NCI-H1105 treated with DMSO at 0.1 percent for 48 hours (cell line): ENCODE data around the gene ICAM5.
"Not testable (repeated sequence)": the region's sequence is repeated elsewhere in the genome, so short reads cannot be mapped to it uniquely, and the experiment has no call there.

Experiments used
- DNase-seq: peaks from one replicate; lab custom pipeline; 2025; lab: John Stamatoyannopoulos, UW

The ICAM5 gene

GRCh38 chr19:10270616-10271394 lies 18.9 kb upstream of the ICAM5 start, which contains the start of gene ICAM1:
ICAM1 (plus strand) TSS chr19:10271120; CDS start chr19:10271160, 40 bp downstream.
- DNase-seq = peak; percentile 4

DNA sequence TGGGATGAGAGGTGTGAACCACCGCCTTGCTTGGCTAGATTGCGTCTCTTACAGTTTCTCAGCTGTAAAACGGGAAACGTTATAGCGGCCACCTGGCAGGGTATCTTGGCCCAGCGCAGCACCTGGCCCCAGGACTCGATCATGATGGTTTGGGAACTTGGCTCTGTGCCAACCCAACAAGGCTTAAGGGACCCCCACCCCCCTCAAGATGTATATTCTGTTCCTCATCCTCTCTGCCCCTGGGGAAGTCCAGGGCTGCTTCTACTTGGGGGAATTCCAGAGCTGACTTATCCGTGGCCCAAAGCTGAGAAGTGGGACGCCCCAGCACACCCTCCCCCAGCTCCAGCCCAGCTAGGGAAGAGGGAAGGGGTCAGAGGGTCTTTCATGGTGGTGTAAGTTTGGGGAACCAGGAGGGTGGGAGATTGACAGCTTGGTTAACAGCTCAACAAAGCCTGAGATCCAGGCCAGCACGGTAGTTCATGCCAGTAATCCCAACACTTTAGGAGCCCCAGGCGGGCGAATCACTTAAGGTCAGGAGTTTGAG lies 18.1 kb upstream of the ICAM5 start:
- no peak for DNase-seq

DNA sequence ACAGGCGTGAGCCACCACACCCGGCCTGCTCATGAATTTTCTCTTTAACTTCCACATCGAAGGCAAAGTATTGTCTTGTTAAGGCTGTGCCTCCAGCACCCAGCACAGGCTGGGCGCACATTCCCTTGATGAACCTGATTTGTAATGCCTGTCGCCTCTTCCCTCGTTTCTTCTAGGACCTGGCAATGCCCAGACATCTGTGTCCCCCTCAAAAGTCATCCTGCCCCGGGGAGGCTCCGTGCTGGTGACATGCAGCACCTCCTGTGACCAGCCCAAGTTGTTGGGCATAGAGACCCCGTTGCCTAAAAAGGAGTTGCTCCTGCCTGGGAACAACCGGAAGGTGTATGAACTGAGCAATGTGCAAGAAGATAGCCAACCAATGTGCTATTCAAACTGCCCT lies 15.2 kb upstream of the ICAM5 start:
- no peak for DNase-seq

GRCh38 chr19:10277795-10278589 lies 11.8 kb upstream of the ICAM5 start:
- DNase-seq = no peak

DNA sequence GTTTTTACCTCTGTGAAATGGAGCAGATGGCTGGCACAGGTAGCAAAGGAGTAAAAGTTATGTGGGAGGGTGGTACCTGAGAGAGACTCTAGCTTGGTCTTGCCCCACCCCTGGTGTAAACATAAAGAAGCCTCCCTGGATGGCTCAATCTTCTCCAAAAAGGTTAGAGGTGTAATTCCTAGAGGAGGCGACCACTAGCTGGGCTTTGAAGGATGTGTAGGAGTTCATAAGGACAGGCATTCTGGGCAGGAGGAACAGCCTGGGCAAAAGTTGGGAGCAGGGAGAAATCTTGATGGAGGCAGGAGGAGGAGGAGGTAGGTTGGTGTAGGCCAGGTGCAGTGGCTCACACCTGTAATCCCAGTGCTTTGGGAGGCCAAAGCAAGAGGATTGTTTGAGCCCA lies 10.8 kb upstream of the ICAM5 start:
- no peak for DNase-seq

GRCh38 chr19:10279737-10280442 lies 9.9 kb upstream of the ICAM5 start:
- no peak for DNase-seq

DNA sequence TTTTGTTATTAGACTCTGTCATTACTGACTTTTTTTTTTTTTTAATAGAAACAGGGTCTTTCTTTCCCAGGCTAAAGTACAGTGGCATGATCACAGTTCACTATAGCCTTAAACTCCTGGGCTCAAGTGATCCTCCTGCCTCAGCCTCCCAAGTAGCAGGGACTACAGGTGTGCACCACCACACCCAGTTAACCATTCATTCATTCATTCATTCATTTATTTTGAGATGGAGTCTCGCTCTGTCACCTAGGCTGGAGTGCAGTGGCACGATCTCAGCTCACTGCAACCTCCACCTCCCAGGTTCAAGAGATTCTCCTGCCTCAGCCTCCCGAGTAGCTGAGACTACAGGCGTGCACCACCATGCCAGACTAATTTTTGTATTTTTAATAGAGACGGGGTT lies 7.7 kb upstream of the ICAM5 start:
- DNase-seq = not testable (repeated sequence)

DNA sequence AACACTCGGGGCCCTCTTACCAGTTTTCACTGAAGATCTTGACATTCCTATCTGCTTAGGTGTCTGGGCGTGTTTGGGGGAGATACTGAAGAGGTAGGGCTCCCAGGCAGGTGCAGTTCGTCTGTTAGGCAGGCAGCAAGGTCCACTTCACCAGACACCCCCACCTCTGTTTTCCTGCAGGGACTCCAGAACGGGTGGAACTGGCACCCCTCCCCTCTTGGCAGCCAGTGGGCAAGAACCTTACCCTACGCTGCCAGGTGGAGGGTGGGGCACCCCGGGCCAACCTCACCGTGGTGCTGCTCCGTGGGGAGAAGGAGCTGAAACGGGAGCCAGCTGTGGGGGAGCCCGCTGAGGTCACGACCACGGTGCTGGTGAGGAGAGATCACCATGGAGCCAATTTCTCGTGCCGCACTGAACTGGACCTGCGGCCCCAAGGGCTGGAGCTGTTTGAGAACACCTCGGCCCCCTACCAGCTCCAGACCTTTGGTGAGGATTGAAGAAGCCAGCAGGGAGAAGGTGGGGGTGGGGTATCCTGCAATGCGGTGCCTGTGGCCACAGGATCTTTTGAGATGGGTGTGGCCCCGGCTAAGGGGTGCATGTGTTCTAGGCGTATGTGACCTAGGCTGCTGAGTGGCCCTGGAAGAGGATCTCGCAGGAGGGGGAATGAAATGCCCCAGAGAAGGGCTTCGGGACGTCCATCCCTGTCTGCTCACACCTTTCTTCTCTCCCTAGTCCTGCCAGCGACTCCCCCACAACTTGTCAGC lies 6.3 kb upstream of the ICAM5 start:
- DNase-seq = no peak

DNA sequence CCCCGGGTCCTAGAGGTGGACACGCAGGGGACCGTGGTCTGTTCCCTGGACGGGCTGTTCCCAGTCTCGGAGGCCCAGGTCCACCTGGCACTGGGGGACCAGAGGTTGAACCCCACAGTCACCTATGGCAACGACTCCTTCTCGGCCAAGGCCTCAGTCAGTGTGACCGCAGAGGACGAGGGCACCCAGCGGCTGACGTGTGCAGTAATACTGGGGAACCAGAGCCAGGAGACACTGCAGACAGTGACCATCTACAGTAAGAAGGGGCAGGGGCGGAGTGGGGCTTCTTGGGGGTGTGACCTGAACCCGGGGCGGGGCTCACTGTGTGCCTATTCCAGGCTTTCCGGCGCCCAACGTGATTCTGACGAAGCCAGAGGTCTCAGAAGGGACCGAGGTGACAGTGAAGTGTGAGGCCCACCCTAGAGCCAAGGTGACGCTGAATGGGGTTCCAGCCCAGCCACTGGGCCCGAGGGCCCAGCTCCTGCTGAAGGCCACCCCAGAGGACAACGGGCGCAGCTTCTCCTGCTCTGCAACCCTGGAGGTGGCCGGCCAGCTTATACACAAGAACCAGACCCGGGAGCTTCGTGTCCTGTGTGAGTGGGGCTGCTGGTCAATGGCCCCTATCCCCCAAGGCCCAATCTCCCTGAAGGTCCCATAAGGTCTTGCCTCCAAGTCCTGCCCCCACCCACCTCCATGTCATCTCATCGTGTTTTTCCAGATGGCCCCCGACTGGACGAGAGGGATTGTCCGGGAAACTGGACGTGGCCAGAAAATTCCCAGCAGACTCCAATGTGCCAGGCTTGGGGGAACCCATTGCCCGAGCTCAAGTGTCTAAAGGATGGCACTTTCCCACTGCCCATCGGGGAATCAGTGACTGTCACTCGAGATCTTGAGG lies 5.4 kb upstream of the ICAM5 start:
- DNase-seq = no peak

DNA sequence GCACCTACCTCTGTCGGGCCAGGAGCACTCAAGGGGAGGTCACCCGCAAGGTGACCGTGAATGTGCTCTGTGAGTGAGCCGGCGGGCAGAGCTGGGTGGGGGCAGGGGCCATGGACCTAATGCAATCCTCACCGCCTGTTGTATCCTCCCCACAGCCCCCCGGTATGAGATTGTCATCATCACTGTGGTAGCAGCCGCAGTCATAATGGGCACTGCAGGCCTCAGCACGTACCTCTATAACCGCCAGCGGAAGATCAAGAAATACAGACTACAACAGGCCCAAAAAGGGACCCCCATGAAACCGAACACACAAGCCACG lies 4.8 kb upstream of the ICAM5 start:
- DNase-seq = no peak

GRCh38 chr19:10285393-10285792 lies 4.4 kb upstream of the ICAM5 start:
- no peak for DNase-seq

- DNase-seq = no peak
These were observed 2.7 kb upstream of the ICAM5 start, which contains the start of gene ICAM4 for GRCh38 chr19:10286803-10287737. ICAM4 (plus strand) TSS chr19:10286955; CDS start chr19:10287013, 58 bp downstream.

DNA sequence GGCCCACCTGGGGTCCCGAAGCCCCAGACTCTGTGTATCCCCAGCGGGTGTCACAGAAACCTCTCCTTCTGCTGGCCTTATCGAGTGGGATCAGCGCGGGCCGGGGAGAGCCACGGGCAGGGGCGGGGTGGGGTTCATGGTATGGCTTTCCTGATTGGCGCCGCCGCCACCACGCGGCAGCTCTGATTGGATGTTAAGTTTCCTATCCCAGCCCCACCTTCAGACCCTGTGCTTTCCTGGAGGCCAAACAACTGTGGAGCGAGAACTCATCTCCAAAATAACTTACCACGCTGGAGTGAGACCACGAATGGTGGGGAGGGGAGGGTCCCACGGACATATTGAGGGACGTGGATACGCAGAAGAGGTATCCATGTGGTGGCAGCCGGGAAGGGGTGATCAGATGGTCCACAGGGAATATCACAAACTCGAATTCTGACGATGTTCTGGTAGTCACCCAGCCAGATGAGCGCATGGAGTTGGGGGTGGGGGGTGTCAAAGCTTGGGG lies 1.0 kb upstream of the ICAM5 start:
- DNase-seq = peak; percentile 43

DNA sequence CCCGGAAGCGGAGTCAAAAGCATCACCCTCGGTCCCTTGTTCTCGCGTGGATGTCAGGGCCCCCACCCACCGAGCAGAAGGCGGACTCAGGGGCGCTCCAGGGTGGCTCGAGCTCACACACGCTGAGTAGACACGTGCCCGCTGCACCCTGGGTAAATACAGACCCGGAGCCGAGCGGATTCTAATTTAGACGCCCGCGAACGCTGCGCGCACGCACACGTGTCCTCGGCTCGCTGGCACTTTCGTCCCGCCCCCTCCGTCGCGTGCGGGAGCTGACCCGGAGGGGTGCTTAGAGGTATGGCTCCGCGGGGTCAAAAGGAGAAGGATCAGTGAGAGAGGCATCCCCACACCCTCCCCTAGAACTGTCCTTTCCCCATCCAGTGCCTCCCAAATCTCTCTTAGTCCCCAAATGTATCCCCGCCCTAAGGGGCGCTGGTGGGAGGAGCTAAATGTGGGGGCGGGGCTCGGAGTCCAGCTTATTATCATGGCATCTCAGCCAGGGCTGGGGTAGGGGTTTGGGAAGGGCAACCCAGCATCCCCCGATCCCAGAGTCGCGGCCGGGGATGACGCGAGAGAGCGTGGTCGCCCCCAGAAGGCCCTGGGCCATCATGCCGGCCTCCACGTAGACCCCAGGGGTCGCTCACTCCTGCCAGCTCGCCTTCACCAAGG lies 451 bp upstream of the ICAM5 start:
- peak; percentile 62 for DNase-seq

- DNase-seq = no peak
These were observed 664 bp downstream of the ICAM5 start for GRCh38 chr19:10290357-10290875.

DNA sequence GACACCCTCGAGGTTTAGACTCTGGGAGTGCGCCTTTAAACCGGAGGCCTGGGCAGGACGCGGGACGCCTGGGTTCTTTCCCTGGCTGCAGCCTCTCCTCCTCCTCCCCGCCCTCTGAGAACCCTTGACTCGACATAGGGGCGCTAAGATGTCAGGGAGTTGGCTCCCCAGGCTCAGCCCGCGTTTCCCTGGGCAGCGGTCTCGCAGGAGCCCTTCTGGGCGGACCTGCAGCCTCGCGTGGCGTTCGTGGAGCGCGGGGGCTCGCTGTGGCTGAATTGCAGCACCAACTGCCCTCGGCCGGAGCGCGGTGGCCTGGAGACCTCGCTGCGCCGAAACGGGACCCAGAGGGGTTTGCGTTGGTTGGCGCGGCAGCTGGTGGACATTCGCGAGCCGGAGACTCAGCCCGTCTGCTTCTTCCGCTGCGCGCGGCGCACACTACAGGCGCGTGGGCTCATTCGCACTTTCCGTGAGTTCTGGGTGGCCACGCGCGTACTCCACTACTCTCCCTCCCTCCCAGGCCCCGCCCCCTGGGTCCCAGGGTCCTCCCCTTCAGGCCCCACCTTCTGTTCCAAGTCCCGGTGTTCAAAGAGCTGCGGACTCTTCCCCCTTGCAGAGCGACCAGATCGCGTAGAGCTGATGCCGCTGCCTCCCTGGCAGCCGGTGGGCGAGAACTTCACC lies 1.3 kb downstream of the ICAM5 start:
- peak; percentile 34 for DNase-seq

DNA sequence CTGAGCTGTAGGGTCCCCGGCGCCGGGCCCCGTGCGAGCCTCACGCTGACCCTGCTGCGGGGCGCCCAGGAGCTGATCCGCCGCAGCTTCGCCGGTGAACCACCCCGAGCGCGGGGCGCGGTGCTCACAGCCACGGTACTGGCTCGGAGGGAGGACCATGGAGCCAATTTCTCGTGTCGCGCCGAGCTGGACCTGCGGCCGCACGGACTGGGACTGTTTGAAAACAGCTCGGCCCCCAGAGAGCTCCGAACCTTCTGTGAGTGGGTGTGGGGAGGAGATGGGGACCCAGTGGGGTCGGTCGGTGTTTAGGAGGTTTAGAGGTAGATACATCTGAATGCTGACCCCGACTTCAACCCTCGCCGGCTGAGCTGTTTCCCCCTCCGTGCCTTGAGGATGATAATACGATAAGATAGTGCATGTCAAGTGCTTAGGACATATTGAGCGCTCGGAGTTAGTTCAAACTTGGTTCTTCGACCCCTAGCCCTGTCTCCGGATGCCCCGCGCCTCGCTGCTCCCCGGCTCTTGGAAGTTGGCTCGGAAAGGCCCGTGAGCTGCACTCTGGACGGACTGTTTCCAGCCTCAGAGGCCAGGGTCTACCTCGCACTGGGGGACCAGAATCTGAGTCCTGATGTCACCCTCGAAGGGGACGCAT lies 1.9 kb downstream of the ICAM5 start:
- DNase-seq = no peak
